Measurements from ENCODE around the gene MYCBPAP.

Gene MYCBPAP

GRCh38 chr17:50514388-50514787 is 6.1 kb downstream of the MYCBPAP start:
- H3K9me3 ChIP-seq (replicated peaks; ENCODE audit: low read length), result no peaks in the 10 kb centered on the region
- H3K4me2 ChIP-seq (ENCODE audit: low read length), result no peak overlapping the region
- H3K9ac ChIP-seq (ENCODE audit: low read depth, low read length), result no peak overlapping the region
- H3K36me3 ChIP-seq (ENCODE audit: insufficient read depth, low read length), result no peaks in the 10 kb centered on the region
- no peak overlapping the region for H3K4me3 ChIP-seq (ENCODE audit: low read length)
- H3K27me3 ChIP-seq (ENCODE audit: control insufficient read depth, insufficient read depth, low read length), result no peaks in the 10 kb centered on the region
- peaks cover 13% of the 10 kb centered on the region for H3K4me1 ChIP-seq (ENCODE audit: control insufficient read depth, insufficient read depth, low read length)

DNA sequence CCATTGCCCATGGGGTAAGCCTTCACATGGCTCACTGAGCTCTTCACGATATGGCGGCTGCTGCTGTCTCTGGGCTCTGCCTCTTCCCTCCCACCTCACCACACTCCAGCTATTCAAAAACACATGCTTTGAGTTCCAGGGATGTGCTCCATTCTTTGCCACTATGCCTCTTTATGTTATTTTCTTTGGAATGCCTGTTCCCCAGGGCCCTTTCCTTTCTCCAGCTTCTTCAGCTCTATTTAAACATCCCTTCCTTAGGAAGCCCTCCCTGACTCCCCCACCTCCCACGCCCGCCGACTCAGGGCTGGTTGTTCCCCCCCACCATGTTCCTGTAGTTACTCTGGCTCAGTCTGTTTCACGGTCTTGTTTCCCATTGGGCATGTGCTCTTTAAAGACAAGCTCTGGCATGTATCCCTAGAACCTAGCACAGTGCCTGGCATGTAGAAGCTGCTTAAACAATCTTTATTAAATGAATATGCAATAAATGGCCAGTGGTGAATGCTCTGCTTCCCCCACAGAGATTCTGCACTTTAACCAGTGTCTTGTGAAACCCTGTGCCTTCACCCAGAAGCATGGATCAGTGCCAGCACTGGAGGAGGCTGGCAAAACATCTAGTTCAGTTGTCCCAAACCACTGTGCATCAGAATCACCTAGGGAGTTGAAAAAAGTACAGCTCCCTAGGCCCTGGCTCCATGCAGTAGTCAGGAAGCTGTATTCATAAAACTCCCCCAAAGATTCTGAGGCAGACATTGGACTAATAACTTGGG is 6.9 kb downstream of the MYCBPAP start:
- no peaks in the 10 kb centered on the region for H3K9me3 ChIP-seq (replicated peaks; ENCODE audit: low read length)
- no peaks in the 10 kb centered on the region for H3K27me3 ChIP-seq (ENCODE audit: control insufficient read depth, insufficient read depth, low read length)
- H3K36me3 ChIP-seq (ENCODE audit: insufficient read depth, low read length), result no peaks in the 10 kb centered on the region
- H3K4me3 ChIP-seq (ENCODE audit: low read length), result no peak overlapping the region
- no peak overlapping the region for H3K9ac ChIP-seq (ENCODE audit: low read depth, low read length)
- no peak overlapping the region for H3K4me2 ChIP-seq (ENCODE audit: low read length)
- H3K4me1 ChIP-seq (ENCODE audit: control insufficient read depth, insufficient read depth, low read length), result peaks cover 13% of the 10 kb centered on the region

DNA sequence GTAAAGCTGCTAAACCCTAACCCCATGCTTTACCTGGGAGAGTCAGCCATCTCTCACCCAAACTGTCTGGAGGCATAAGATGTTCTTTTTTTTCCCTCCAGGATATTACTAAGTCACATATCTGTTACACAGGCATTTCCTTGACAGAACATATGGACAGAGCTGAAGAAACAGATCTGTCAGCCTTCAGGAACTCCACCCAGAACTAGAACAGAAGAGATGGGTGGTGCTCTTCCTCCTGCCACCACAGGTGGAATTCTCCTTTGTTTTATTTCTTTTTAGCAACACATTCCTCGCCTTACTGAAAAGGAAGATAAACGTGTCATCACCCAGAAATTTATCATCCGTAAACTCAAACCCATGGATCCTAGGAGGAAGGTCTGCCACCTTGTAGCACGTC is 8.8 kb downstream of the MYCBPAP start:
- Histone ChIP-seq H3K4me1 (ENCODE audit: control insufficient read depth, insufficient read depth, low read length) (peaks cover 13% of the 10 kb centered on the region), H3K4me2 (ENCODE audit: low read length) (no peak overlapping the region), H3K36me3 (ENCODE audit: insufficient read depth, low read length) (no peaks in the 10 kb centered on the region), H3K27me3 (ENCODE audit: control insufficient read depth, insufficient read depth, low read length) (peaks cover 5% of the 10 kb centered on the region), H3K9me3 (replicated peaks; ENCODE audit: low read length) (no peaks in the 10 kb centered on the region), H3K9ac (ENCODE audit: low read depth, low read length) (no peak overlapping the region), H3K4me3 (ENCODE audit: low read length) (no peak overlapping the region)

DNA sequence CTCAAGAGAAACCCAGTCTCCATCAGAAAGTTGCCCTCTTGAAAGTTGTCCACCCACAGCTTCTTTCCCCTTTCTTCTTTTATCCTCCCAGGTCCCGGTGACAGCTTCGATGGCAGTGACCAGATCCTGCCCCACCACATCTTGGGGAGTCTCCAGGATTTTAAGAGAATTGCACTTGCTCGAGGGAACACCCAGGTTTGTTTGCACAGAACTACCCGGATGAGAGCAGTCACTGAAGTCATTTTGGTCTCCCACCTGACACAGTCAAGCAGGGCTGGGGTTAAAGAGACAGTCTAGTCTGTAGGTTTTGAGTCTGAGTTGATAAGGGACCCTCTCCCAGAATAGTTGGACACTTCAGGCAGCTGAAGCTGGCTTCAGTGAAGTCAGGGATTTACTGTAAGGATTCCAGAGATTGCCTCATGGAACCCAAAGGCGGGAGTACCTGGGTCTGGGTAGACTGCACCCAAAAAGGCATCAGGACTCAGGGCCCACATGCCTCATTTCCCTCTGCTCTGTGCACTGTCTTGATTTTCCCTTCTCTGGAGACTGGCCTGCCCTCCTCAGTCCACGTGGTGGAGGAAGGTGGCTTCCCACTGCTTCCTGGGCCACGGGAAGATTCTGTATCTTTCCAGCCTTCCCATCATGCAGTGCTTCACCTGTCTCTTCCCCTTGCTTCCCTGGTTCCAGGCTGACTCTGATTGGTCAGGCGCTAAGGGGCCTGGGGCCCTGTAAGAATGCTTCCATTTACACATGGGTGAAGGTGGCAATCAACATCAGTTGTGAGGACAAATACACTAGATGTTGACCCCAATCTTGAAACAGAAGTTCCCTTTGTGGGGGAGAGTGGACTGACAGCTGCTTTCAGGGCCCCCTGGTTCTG is 9.5 kb downstream of the MYCBPAP start:
- no peak overlapping the region for H3K9ac ChIP-seq (ENCODE audit: low read depth, low read length)
- no peak overlapping the region for H3K4me3 ChIP-seq (ENCODE audit: low read length)
- H3K36me3 ChIP-seq (ENCODE audit: insufficient read depth, low read length), result no peaks in the 10 kb centered on the region
- H3K4me1 ChIP-seq (ENCODE audit: control insufficient read depth, insufficient read depth, low read length), result peaks cover 13% of the 10 kb centered on the region
- no peaks in the 10 kb centered on the region for H3K9me3 ChIP-seq (replicated peaks; ENCODE audit: low read length)
- H3K4me2 ChIP-seq (ENCODE audit: low read length), result no peak overlapping the region
- H3K27me3 ChIP-seq (ENCODE audit: control insufficient read depth, insufficient read depth, low read length), result peaks cover 7% of the 10 kb centered on the region

GRCh38 chr17:50518384-50519023 is 10.3 kb downstream of the MYCBPAP start:
- H3K9me3 ChIP-seq (replicated peaks; ENCODE audit: low read length), result no peaks in the 10 kb centered on the region
- peaks cover 13% of the 10 kb centered on the region for H3K4me1 ChIP-seq (ENCODE audit: control insufficient read depth, insufficient read depth, low read length)
- H3K9ac ChIP-seq (ENCODE audit: low read depth, low read length), result no peak overlapping the region
- H3K27me3 ChIP-seq (ENCODE audit: control insufficient read depth, insufficient read depth, low read length), result peaks cover 7% of the 10 kb centered on the region
- H3K4me2 ChIP-seq (ENCODE audit: low read length), result no peak overlapping the region
- no peaks in the 10 kb centered on the region for H3K36me3 ChIP-seq (ENCODE audit: insufficient read depth, low read length)
- H3K4me3 ChIP-seq (ENCODE audit: low read length), result no peak overlapping the region

- no peaks in the 10 kb centered on the region for H3K36me3 ChIP-seq (ENCODE audit: insufficient read depth, low read length)
- no peak overlapping the region for H3K4me3 ChIP-seq (ENCODE audit: low read length)
- peaks cover 7% of the 10 kb centered on the region for H3K27me3 ChIP-seq (ENCODE audit: control insufficient read depth, insufficient read depth, low read length)
- no peak overlapping the region for H3K4me2 ChIP-seq (ENCODE audit: low read length)
- H3K9me3 ChIP-seq (replicated peaks; ENCODE audit: low read length), result no peaks in the 10 kb centered on the region
- no peak overlapping the region for H3K9ac ChIP-seq (ENCODE audit: low read depth, low read length)
- H3K4me1 ChIP-seq (ENCODE audit: control insufficient read depth, insufficient read depth, low read length), result peaks cover 13% of the 10 kb centered on the region
These were observed 11.0 kb downstream of the MYCBPAP start for GRCh38 chr17:50519141-50519834.

GRCh38 chr17:50520483-50520882 is 12.2 kb downstream of the MYCBPAP start:
- H3K27me3 ChIP-seq (ENCODE audit: control insufficient read depth, insufficient read depth, low read length), result peaks cover 7% of the 10 kb centered on the region
- no peaks in the 10 kb centered on the region for H3K36me3 ChIP-seq (ENCODE audit: insufficient read depth, low read length)
- no peak overlapping the region for H3K9ac ChIP-seq (ENCODE audit: low read depth, low read length)
- H3K4me3 ChIP-seq (ENCODE audit: low read length), result no peak overlapping the region
- H3K4me1 ChIP-seq (ENCODE audit: control insufficient read depth, insufficient read depth, low read length), result peaks cover 4% of the 10 kb centered on the region
- H3K4me2 ChIP-seq (ENCODE audit: low read length), result no peak overlapping the region
- no peaks in the 10 kb centered on the region for H3K9me3 ChIP-seq (replicated peaks; ENCODE audit: low read length)

DNA sequence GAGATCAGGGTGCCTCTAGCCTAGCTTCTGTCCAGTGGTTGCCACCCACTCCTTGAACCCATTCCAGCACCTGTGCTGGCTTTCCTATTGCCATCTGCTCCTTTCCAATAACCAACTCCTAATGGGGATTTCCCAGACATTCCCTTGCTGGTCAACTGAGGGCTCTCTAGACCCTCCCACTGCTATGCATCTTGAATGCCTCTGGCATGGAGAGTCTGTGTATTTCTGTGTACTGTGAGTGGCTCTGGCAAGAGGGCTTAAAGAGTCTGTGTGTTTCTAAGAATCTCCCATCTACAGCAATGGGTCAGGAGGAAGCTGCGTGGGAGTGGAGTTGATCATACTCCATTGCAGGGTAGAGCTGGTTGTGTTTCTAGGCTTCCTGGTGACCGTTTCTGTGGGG is 13.3 kb downstream of the MYCBPAP start:
- no peaks in the 10 kb centered on the region for H3K36me3 ChIP-seq (ENCODE audit: insufficient read depth, low read length)
- no peaks in the 10 kb centered on the region for H3K9me3 ChIP-seq (replicated peaks; ENCODE audit: low read length)
- H3K4me2 ChIP-seq (ENCODE audit: low read length), result no peak overlapping the region
- H3K27me3 ChIP-seq (ENCODE audit: control insufficient read depth, insufficient read depth, low read length), result peaks cover 7% of the 10 kb centered on the region
- no peak overlapping the region for H3K9ac ChIP-seq (ENCODE audit: low read depth, low read length)
- peaks cover 3% of the 10 kb centered on the region for H3K4me1 ChIP-seq (ENCODE audit: control insufficient read depth, insufficient read depth, low read length)
- no peak overlapping the region for H3K4me3 ChIP-seq (ENCODE audit: low read length)

DNA sequence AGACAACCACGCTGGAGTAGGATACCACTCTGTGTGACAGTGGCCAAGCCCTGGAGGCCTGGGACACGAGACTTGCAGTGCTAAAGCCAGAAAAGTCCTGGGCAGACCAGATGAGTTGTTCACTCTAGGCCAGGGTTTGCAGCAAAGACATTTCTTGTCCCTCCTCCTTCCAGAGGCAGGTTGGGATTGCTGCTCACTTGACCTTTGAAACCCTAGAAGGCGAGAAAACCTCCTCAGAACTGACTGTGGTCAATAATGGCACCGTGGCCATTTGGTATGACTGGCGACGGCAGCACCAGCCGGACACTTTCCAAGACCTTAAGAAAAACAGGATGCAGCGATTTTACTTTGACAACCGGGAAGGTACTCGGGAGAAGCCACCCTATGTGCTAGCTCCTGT is 14.5 kb downstream of the MYCBPAP start:
- H3K9me3 ChIP-seq (replicated peaks; ENCODE audit: low read length), result no peaks in the 10 kb centered on the region
- no peaks in the 10 kb centered on the region for H3K4me1 ChIP-seq (ENCODE audit: control insufficient read depth, insufficient read depth, low read length)
- H3K27me3 ChIP-seq (ENCODE audit: control insufficient read depth, insufficient read depth, low read length), result peaks cover 7% of the 10 kb centered on the region
- no peak overlapping the region for H3K4me3 ChIP-seq (ENCODE audit: low read length)
- H3K36me3 ChIP-seq (ENCODE audit: insufficient read depth, low read length), result no peaks in the 10 kb centered on the region
- no peak overlapping the region for H3K4me2 ChIP-seq (ENCODE audit: low read length)
- no peak overlapping the region for H3K9ac ChIP-seq (ENCODE audit: low read depth, low read length)

GRCh38 chr17:50523208-50523607 is 15.0 kb downstream of the MYCBPAP start:
- Histone ChIP-seq H3K4me1 (ENCODE audit: control insufficient read depth, insufficient read depth, low read length) (no peaks in the 10 kb centered on the region), H3K36me3 (ENCODE audit: insufficient read depth, low read length) (no peaks in the 10 kb centered on the region), H3K9me3 (replicated peaks; ENCODE audit: low read length) (no peaks in the 10 kb centered on the region), H3K4me3 (ENCODE audit: low read length) (no peak overlapping the region), H3K4me2 (ENCODE audit: low read length) (no peak overlapping the region), H3K27me3 (ENCODE audit: control insufficient read depth, insufficient read depth, low read length) (peaks cover 11% of the 10 kb centered on the region), H3K9ac (ENCODE audit: low read depth, low read length) (no peak overlapping the region)

- Histone ChIP-seq H3K4me1 (ENCODE audit: control insufficient read depth, insufficient read depth, low read length) (no peaks in the 10 kb centered on the region), H3K27me3 (ENCODE audit: control insufficient read depth, insufficient read depth, low read length) (peaks cover 25% of the 10 kb centered on the region), H3K36me3 (ENCODE audit: insufficient read depth, low read length) (no peaks in the 10 kb centered on the region), H3K9ac (ENCODE audit: low read depth, low read length) (no peak overlapping the region), H3K4me3 (ENCODE audit: low read length) (no peak overlapping the region), H3K4me2 (ENCODE audit: low read length) (no peak overlapping the region), H3K9me3 (replicated peaks; ENCODE audit: low read length) (no peaks in the 10 kb centered on the region)
These were observed 16.6 kb downstream of the MYCBPAP start for GRCh38 chr17:50524838-50525237.
